Testis (tissue), 3 donors: Measurements from ENCODE around the gene IREB2. TPM values are rescaled to one million over a fixed set of nuclear protein-coding genes. Genes with fewer than 3 reads are reported as not detected.

Experiments used
- DNase-seq: peaks from one replicate; pipeline ENCODE4 v3.0.0-alpha.2; 2019
- H3K27ac ChIP-seq, 2 donors: fragments of 200-600 bp; sonication (generic); one replicate each; pipeline ENCODE4 v1.5.1; 2019
- H3K27me3 ChIP-seq: fragments of 200-600 bp; sonication (generic); one replicate; pipeline ENCODE4 v1.5.1; 2019
- H3K36me3 ChIP-seq: fragments of 200-600 bp; sonication (generic); one replicate; pipeline ENCODE4 v1.5.1; 2017; ENCODE audit warnings: low read depth; ENCODE audit errors: missing control alignments
- H3K4me1 ChIP-seq: fragments of 200-600 bp; sonication (generic); one replicate; pipeline ENCODE4 v1.5.1; 2019
- H3K4me3 ChIP-seq, 2 donors: fragments of 200-600 bp; sonication (generic); one replicate each; pipeline ENCODE4 v1.5.1; 2017 to 2019
- H3K9me3 ChIP-seq: fragments of 200-600 bp; sonication (generic); one replicate; pipeline ENCODE4 v1.5.1; 2017
- POLR2A ChIP-seq: fragments of 450-650 bp; IDR thresholded peaks from one replicate; pipeline ENCODE4 v1.6.1; 2017; ENCODE audit warnings: antibody characterized with exemption, mild to moderate bottlenecking, moderate library complexity
- WGBS, 2 donors: methylation state at CpG; one replicate each; pipeline ENCODE4 v1.1.5; 2018; 5-methylcytosine and 5-hydroxymethylcytosine counted together
- intact Hi-C: fragments of 100-400 bp; cut with DNase I; formaldehyde crosslinking; loops from one replicate; pipeline ENCODE4 v1.15.1; 2023; ENCODE audit warnings: low total_unique reads
- polyA plus RNA-seq: library from polyadenylated mRNA; stranded (reverse); fragments of 350-450 nt; fragmentation: Illumina TruSeq; extraction: RNeasy Lipid Tissue Mini Kit (QIAGEN cat#74804); gene quantifications from one replicate; pipeline ENCODE4 v1.2.3, GENCODE V29; 2014; ENCODE audit warnings: low read depth, low replicate concordance; ENCODE audit not compliant: insufficient read depth
- total RNA-seq, 2 donors: library from RNA; depleted of rRNA; stranded (reverse); fragments of >200 nt; gene quantifications; one replicate each; pipeline ENCODE4 v1.2.3, GENCODE V29; 2016
- TF ChIP-seq, protein P1 (sequence below), 3 experiments: fragments of 450-650 bp in 2 of 3; fragments of 200-600 bp in 1 of 3; sonication (generic) in 1 of 3; IDR thresholded peaks; one replicate each; pipeline ENCODE4 v1.5.1; 2016 to 2019; ENCODE audit warnings: antibody characterized with exemption in 3 of 3, mild to moderate bottlenecking in 2 of 3, moderate library complexity in 1 of 3

Gene IREB2
- total and polyA plus RNA-seq, 3 donors from 2014 or later, result 43.1 to 69.0 (median 52.3) TPM

DNA sequence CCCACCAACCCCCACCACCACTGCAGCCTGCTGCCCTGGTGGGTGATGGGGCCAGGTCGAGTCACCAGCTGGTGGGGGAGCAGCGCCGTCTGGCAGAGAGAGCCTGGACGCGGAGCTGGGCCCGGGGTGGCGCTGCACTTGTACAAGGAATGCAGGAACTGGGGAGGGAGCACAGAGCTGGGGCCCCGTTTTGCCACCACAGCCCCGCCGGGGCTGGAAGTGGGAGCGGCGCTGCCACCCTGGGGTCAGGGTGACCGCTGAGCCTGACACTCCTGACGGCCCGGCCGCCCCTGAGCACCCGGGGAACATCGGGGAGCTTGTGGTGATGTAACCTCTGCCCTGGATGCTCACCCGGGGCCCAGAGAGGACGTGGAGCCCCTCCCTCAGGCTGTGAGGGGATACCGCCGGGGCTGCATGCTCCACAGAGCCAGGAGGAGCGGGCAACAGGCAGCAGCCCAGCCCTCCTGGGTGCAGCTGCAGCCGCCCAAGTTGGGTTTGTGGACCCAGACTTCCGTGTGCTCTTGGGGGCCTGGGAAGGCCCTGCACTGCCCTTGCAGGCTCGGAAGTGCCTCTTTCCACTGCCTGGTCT is 32.6 kb upstream of the IREB2 start:
- Histone ChIP-seq H3K27me3 (no peaks in the 10 kb centered on the region), H3K27ac (no peak overlapping the region), H3K36me3 (no peaks in the 10 kb centered on the region), H3K4me3 (no peak overlapping the region), H3K9me3 (no peaks in the 10 kb centered on the region), H3K4me1 (no peaks in the 10 kb centered on the region)
- 48 to 68% methylated on average over 4 to 26 of the region's 26 CpGs for WGBS, 2 donors
- no peak for TF ChIP-seq POLR2A
- TF ChIP-seq, protein P1, sequence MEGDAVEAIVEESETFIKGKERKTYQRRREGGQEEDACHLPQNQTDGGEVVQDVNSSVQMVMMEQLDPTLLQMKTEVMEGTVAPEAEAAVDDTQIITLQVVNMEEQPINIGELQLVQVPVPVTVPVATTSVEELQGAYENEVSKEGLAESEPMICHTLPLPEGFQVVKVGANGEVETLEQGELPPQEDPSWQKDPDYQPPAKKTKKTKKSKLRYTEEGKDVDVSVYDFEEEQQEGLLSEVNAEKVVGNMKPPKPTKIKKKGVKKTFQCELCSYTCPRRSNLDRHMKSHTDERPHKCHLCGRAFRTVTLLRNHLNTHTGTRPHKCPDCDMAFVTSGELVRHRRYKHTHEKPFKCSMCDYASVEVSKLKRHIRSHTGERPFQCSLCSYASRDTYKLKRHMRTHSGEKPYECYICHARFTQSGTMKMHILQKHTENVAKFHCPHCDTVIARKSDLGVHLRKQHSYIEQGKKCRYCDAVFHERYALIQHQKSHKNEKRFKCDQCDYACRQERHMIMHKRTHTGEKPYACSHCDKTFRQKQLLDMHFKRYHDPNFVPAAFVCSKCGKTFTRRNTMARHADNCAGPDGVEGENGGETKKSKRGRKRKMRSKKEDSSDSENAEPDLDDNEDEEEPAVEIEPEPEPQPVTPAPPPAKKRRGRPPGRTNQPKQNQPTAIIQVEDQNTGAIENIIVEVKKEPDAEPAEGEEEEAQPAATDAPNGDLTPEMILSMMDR (IDR thresholded peaks at IDR 0.05), result no peak
- intact Hi-C loops, result no loop called here
- no peak for DNase-seq

- Histone ChIP-seq H3K4me1 (no peaks in the 10 kb centered on the region), H3K9me3 (no peaks in the 10 kb centered on the region), H3K4me3 (no peak overlapping the region), H3K27me3 (no peaks in the 10 kb centered on the region), H3K27ac (no peak overlapping the region), H3K36me3 (no peaks in the 10 kb centered on the region)
- intact Hi-C loops, result no loop called here
- TF ChIP-seq, protein P1 (IDR thresholded peaks at IDR 0.05), result no peak
- TF ChIP-seq POLR2A, result no peak
- no peak for DNase-seq
- WGBS, 2 donors, result 91 to 92% methylated on average over 7 of the region's 8 CpGs
These were observed 31.9 kb upstream of the IREB2 start for GRCh38 chr15:78406016-78406585.

DNA sequence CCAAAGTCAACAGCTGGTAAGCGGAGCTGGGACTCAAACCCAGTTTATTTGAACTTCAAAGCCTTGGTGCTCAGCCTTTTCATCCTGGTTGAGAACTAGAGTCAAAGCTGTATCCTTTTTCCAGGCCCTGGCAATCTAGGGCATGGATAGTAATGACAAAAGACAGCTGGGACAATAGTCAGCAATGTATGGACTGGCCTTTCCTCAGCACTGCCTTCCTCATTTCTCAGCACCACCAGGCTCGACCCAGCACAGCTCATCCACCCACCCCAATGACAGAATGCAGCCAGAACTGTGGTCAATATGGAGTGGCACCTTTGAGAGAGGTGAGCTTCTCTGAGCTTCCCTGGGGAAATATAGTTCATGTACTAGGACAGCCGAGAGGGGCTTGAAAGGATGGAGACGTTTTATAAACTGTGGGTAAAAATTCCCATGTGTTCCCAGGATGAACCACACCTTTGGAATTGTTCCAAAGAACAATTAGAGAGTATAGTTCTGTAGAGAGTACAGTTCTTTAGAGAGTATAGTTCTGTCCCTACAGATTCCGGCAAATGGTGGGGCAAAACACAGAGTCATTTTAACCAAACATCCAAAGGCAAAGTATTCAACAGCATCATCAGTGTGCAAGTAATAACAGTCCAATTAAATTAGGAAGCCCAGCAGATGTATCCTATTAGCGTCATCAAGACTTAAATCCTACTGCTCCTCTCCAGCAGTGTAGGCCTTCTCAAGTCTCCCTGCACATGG is 30.2 kb upstream of the IREB2 start:
- WGBS, 2 donors, result 70% methylated on average over 6 of the region's 6 CpGs
- no peak overlapping the region for H3K27ac ChIP-seq
- no peaks in the 10 kb centered on the region for H3K4me1 ChIP-seq
- no peaks in the 10 kb centered on the region for H3K9me3 ChIP-seq
- H3K4me3 ChIP-seq, result no peak overlapping the region
- no peaks in the 10 kb centered on the region for H3K27me3 ChIP-seq
- no peak for DNase-seq
- intact Hi-C loops, result no loop called here
- no peak for TF ChIP-seq POLR2A
- TF ChIP-seq, protein P1 (IDR thresholded peaks at IDR 0.05), result no peak
- no peaks in the 10 kb centered on the region for H3K36me3 ChIP-seq

DNA sequence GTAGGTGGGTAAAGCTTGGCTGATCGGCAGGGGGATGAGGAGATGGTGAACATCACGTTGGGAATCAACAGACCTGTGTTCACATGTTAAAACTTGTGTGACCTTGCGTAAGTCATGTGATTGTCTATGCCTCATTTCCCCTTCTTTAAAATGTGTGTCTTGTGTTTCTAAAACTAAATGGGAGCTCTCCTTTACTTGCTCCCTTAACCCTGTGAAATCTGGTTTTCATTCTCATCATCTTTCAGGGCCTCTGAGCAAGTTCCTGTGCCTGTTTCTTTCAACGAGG is 29.7 kb upstream of the IREB2 start:
- WGBS, 2 donors, result 72 to 76% methylated on average over 4 of the region's 4 CpGs
- intact Hi-C loops, result no loop called here
- no peaks in the 10 kb centered on the region for H3K36me3 ChIP-seq

More for the DNA sequence above, 29.7 kb upstream of the IREB2 start:
- TF ChIP-seq, protein P1 (IDR thresholded peaks at IDR 0.05), result no peak
- TF ChIP-seq POLR2A, result no peak
- Histone ChIP-seq H3K4me3 (no peak overlapping the region), H3K27me3 (no peaks in the 10 kb centered on the region), H3K4me1 (no peaks in the 10 kb centered on the region), H3K9me3 (no peaks in the 10 kb centered on the region), H3K27ac (no peak overlapping the region)
- DNase-seq, result no peak
